HEK293T (cell line): ENCODE data around the gene HTT.

Experiments used
- BHLHE40 ChIP-seq: fragments of 450-650 bp; IDR thresholded peaks from 2 replicates; pipeline ENCODE4 v1.6.1; 2016; ENCODE audit warnings: mild to moderate bottlenecking, moderate library complexity, borderline replicate concordance
- PKNOX1 ChIP-seq: fragments of 450-650 bp; IDR thresholded peaks from 2 replicates; pipeline ENCODE4 v1.6.1; 2016
- SP1 ChIP-seq: fragments of 450-650 bp; IDR thresholded peaks from 2 replicates; pipeline ENCODE4 v1.6.1; 2017

DNA sequence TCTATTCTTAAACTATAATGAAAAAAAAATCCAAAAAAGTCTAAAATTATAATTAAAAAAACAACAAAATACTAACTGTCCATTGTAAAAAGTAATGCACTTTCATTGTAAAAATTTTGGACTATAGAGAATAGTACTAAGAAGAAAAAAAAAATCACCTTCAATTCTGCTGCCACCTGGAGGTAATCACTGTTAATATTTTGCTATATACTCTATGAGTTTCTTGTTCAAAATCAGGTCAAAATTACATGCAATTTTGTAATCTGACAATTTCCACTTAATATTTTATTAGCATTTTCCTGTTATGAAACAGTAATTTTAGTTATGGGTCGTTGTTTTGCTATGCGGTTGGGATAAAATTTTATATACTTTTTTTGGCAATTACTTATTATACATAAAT is 62.0 kb downstream of the HTT start:
- TF ChIP-seq BHLHE40 (no peak), PKNOX1 (no peak), SP1 (no peak)
